Stimulated activated CD4-positive, alpha-beta T cell treated with anti-CD3 and anti-CD28 coated beads, Interleukin-15, amount 100 ng/mL, for 48 hours (primary cell): ENCODE data around the gene RMND5A.

Experiments
- DNase-seq, 2 donors: peaks; one replicate each; pipeline ENCODE4 v3.0.0-alpha.2; 2020; ENCODE audit warnings: low read depth in 2 of 2

The RMND5A gene

DNA sequence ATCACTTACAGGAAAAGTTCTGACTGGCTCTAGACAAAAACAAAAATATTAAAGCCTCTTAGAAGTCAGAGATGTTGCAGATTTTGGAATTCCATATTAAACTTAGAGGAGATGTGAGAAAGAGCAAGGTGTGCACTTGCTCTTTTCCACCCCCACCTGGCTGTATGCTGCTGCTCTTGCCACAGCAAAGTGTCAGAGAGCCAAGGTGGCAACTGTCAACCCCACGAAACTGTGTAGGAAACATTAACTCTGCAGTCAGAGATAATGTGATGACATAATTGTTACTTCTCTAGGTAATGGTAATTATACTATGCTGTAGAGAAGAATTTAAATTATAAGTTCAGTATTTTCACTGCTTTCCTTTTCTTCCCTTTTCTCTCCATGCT, 45.2 kb downstream of the RMND5A start:
- no peak for DNase-seq

DNA sequence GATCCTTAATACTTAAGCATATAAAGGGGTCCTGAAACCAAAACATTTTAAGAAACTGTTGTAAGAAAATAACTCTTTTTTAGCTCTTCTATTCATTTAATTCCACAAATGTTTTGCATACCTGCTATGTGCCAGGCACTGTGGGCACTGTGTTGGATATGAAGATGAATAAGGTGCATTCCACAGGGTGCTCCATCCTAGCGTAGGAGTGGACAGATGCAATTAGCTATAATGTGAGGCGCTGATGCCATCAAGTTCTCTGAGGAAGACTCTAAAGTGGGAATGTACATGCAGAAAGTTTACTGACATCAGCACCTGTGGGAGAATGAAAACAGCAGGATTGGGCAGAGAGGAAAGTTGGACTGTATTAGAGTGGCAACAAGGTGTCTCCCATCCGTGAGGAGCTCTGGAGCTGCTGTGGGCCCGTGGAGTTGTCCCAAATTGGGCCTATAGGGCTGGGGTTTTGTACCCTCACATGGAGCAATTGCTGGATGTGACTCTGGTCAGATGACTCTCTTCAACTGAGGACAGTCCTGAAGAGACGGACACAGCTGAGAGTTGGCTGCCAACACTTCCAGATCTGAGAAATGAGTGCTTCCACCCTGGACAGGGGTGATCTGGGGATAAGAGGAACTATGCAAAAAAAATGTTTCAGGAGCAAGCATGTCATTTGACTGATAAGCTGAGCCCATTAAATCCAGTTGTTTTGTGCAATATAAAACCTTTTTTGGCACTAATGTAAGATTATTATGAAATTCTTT, 48.3 kb downstream of the RMND5A start:
- DNase-seq, result no peak

- no peak for DNase-seq
Observed at GRCh38 chr2:86769838-86770237, 49.7 kb downstream of the RMND5A start.

GRCh38 chr2:86770816-86771301, 50.8 kb downstream of the RMND5A start:
- no peak for DNase-seq

DNA sequence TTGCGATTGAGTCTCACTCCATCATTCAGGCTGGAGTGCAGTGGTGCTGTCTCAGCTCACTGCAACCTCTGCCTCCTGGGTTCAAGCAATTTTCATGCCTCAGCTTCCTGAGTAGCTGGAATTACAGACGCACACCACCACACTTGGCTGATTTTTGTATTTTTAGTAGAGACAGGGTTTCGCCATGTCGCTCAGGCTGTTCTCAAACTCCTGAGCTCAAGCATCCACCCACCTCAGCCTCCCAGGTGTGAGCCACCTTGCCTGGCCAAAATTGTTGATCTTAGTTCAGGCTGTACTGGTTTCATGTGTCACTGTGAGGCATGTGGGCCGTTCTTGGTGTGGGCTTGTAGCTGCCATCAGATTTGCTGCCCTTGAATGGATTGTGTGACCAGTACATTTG, 52.5 kb downstream of the RMND5A start:
- no peak for DNase-seq

DNA sequence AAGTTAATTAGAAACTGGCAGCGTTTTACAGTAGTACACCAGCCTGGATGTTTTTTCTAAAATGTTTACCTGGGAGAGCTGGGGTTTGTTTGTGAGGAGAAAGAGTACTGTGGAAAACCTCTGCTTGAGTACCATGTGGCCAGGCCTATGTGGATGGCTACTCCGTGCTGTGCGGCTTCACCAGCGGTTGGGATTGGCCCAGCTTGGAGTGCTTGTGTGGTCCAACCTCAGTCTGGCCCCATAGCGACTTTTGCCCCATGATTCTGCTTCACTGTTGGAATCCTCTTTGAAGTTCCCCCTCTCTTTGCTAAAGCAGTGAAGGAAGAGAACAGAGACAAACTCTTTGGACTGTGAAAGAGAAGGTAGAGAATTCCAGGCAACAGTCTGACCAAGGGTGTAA, 54.8 kb downstream of the RMND5A start:
- no peak for DNase-seq

- no peak for DNase-seq
Observed at GRCh38 chr2:86775338-86775737, 55.2 kb downstream of the RMND5A start.

GRCh38 chr2:86776532-86776931, 56.4 kb downstream of the RMND5A start:
- DNase-seq, result no peak

DNA sequence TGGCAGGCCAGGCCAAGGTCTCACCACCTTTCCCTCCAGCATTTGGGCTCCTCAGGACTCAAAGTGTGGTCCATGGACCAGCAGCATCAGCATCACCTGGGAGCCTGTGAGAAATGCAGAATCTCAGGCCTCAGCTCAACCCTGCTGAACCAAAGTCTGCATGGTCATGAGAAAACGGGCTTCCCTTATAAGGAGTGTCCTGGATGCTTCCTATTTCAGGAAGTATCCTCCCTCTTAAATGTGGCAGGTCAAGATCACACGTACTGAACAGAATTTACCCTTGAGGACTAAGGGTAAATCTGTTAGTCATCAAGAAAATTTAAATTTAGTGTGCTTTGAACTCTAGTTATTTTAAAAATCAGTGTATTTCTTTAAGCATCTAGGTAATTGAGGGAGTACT, 58.9 kb downstream of the RMND5A start:
- no peak for DNase-seq

- no peak for DNase-seq
Observed at GRCh38 chr2:86779971-86780370, 59.9 kb downstream of the RMND5A start.

DNA sequence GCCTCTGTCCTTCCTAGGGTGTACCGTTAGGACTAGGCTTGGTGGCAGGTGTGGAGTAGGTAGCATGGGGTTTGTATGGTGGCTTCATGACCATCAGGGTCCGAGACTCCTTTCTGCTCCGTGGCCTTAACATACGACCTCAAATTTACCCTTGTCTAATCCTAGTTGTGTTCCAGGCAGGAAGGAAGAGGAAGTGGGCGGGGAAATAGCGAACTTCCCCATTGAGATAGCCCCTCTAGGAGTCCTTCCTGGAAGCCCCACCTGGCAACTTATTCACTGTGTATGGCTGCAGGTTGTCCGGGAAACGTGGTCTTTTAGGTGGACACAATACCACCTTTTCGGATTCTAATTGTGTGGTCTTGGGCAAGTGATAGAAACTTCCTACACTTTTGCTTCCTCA, 61.3 kb downstream of the RMND5A start:
- DNase-seq, result no peak

DNA sequence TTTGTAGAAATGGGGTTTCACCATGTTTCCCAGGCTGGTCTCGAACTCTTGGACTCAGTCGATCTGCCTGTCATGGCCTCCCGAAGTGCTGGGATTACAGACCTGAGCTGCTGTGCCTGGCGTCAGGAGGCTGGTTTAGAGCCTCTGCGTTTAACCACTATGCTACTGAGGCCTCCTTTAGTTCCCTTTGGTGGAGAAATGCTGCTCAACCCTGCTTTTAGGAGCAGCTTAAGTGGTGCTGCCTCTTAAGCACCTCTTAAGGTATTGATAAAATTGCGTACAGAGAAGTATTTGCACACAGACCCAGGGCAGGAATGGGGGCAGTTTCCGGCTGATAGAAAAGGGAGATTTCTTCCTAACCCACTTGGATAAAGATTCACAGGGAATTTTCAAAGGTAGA, 62.7 kb downstream of the RMND5A start:
- no peak for DNase-seq

DNA sequence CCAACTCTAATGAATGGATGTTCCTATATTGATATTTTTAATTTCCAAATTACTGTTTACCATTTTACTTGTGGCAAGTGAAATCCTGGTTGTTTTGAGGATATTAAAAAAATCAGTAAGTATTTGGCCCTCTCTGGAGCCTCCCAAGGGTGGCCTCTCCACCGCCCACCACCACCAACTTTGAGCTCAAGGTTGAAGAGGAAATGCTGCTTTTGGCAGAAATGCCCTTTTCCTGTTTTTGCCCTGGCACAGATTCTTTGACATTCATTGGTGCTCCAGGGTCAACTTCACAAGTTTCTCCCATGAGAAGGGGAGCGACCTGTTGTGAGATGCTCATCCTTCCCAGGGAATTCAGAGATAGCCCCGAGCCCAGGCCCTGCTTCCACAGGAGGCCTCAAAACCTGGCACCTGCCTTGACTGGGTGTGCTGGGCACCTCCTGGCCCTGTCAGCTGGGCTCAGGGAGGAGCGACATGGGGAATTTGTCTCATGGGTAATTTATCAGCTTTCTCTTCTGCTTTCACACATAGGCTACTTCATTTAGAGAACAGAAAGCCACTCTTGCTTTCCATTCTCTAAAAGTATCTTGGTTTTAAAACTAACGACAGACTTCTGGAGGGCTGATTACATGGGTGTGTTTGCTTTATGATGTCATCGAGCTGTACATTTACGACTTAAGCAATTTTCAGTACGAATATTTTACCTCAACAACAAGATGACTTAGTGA, 63.7 kb downstream of the RMND5A start:
- no peak for DNase-seq

GRCh38 chr2:86785456-86785855, 65.4 kb downstream of the RMND5A start:
- no peak for DNase-seq

DNA sequence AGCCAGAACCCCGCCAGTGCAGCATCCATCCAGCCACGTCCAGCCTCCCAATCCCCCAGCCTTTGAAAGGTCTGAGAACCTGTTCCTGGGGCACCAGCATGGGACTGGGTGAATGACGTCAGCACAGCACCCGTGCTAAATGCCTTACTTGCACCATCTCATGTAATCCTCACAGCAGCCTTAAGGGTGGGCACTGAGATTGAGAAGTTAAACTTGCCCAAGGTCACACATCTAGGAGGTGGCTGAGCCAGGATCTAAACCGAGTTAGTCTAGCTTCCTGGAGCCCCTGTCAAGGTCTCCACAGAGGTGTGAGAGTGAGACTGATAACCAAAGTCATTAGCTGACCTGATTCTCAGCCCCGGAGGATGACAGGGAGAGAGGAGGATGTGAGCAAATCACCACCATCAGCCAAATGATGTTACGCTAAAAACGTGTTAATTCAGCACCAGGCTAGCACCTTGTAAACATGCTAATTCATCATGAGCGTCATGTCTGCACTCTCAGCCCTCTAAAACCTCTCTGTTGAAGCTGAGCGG, 66.0 kb downstream of the RMND5A start:
- no peak for DNase-seq

GRCh38 chr2:86787736-86788135, 67.6 kb downstream of the RMND5A start:
- no peak for DNase-seq

GRCh38 chr2:86788165-86788564, 68.1 kb downstream of the RMND5A start:
- DNase-seq, result no peak

DNA sequence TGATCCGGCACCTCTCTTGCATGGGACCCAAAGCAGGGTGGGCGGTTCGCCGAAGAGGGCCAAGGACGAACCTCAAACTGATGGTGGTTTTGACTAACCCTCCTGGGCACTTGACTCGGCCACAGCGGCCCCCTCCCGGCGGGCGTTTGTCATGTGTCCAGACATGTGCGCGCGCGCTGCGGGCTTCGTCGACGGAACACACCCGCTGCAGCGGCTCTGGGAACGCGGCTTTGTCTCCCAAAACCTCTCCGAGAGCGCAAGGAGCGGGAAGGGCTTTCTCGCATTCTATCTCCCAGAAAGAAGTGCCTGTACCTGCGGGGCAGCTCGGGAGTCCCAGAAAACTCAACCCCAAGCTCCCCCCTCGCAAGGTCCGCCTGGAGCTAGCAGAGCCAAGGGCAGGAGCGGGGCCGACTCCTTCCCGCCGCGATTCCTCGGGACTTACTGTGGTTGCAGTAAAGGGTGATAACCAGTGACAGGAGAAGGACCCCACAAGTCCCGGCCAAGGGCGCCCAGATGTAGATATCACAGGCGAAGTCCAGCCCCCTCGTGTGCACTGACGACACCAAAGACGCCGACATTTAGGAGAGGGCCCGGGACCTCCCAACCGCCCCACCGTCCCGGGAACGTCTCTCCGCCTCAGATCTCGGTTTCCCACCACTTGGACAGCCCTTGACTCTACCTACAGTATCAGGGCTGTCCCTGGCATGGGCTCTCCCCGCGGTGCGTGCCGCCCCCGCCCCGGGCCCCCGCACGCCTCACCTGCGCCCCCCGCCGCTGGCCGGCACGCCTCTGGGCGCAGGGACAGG, 69.0 kb downstream of the RMND5A start:
- no peak for DNase-seq

GRCh38 chr2:86789687-86790133, 69.6 kb downstream of the RMND5A start:
- no peak for DNase-seq

DNA sequence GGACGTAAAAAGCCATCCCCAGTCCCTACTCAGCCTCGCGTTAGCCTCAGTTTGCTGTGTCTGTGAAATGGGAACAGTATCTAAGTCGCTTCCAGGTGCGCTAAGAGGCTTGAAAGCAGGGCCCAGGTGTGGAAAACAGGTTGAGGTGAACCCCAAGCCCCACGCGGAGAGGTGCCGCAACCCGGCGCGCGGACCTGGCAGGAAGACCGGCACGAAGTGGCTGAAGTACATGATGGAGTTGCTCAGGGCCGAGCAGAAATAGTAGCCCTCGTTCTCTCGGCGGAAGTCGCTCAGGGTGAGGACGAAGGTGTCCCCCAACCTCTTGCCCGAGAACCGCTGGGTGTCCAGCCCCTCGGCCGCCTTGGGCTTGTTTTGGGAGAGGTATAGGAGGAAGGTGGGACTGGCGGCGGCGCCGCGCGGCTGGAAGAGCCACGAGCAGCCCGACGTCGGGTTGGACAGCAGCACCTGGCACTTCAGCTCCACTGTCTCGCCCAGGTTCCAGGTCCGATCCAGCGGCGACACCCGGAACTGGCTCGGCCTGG, 70.1 kb downstream of the RMND5A start:
- no peak for DNase-seq

GRCh38 chr2:86790676-86791572, 70.8 kb downstream of the RMND5A start, which contains the start of gene CD8A:
Gene CD8A (minus strand): TSS chr2:86790913. CDS start chr2:86790825, 88 bp downstream.
- DNase-seq, result no peak
